Left renal pelvis (tissue), 4 donors: ENCODE measurements around the gene PAOX. TPM values are rescaled to one million over a fixed set of nuclear protein-coding genes. Genes with fewer than 3 reads are reported as not detected.
"Not testable (repeated sequence)": the region's sequence is repeated elsewhere in the genome, so short reads cannot be mapped to it uniquely, and the experiment has no call there.

Experiments used
- DNase-seq, 4 donors: peaks; one replicate each; pipeline ENCODE4 v3.0.0-alpha.2; 2013; ENCODE audit warnings: low read depth in 4 of 4, low spot score in 3 of 4
- polyA plus RNA-seq, 4 donors: library from polyadenylated mRNA; unstranded; fragments of 120-200 nt; gene quantifications; one replicate each; pipeline ENCODE4 v1.2.1, GENCODE V29; 2013; ENCODE audit not compliant: insufficient read length in 4 of 4

Gene PAOX
- polyA plus RNA-seq, 4 donors: 4.3 to 7.7 (median 4.4) TPM

DNA sequence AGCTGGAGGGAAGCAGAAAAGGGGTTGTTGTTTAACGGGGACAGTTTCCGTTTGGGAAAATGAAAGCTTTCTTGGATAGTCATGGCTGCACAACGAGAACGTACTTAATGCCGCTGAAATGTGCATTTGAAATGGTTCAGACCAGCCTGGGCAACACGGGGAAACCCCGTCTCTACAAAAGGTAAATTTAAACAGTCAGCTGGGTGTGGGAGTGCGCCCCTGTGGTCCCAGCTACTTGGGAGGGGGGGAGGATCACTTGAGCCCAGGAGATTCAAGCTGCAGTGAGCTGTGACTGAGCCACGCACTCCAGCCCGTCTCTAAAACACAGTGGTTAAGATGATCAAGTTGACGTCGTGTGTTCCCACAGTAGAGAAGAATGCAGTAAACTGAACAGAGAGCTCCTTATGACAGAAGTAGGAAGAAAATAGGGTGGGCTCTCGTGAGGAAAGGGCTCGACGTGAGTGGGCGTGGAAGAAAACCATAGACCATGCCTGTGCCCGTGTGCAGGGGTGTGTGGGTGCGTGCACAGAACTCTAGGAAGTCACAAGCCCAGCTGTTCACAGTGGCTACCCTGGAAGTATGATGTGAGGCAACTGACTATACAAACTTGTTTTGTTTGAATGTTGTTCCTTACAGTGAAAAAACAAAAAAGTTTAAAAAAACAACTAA, 17.2 kb upstream of the PAOX start:
- DNase-seq: no peak

DNA sequence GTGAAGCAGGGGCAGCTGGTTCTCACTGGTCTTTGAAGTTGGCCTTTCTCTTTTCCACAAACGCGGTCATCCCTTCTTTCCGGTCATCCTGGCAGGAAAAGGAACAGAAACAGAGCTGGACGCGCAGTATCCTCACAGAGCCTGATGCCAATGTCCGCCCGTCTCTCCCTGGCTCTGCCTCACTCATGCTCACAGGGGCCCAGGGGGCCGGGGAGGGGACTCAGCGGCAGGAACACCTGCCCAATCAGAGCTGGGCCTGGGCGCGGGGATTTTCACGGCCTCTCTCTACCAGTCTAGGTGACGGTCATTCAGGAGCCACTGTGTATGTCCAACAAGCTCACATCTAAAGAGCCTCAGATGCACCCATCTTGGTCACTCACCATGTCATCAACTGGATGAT, 16.2 kb upstream of the PAOX start:
- no peak for DNase-seq

DNA sequence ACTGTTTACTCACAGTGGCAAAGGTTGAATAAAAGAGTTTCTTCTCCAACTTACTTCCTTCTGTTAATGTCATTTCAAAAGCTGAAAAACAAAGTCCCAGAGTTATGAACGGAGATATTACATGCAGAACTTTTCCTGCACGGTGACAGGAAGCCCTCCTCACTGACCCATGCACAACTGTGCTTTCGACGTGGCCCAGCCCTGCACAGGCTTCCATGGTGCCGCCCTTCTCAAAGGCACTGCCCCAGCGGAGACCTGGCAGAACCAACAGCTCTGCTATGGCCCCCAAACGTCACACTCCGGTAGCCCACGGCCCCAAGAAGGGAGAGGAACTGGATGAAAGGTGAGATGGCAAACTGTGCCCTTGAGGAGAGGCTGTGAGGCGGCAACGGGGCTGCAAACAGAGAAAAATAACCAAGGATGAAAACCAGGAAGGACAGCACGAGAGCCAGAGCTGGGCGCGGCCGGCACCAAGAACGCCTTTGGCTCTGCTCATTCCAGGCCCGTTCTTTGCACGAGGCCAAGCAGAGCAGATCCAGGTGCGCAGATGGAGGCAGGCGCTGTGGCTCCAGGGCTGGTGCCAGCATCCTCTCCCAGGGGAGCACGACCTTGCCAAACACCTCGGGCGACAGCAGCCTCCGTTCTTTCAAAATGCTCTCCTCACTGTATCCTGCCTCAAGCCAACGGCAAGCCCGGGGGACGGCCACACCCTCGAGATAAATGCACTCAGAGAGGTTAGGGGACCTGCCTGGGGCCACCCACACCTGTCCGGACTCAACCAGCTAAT, 14.2 kb upstream of the PAOX start:
- no peak for DNase-seq

- no peak for DNase-seq
Observed at GRCh38 chr10:133365461-133366129, 13.5 kb upstream of the PAOX start.

DNA sequence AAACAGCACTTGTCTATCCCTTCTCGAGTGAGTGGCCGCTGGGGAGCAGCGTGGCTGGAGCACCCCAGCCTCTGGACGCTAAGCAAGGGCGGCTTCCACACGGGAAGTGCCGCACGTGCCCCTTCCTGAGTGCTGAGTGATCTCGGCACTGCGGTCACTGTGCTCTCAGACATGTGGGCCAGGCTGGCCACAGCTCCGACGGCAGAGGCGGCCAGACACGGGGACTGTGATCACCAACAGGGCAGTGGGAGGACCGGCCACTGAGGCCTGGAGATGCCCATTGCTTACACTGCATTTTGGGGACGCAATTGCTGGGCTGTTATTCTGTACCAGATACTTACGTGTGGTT, 13.0 kb upstream of the PAOX start:
- DNase-seq: no peak

GRCh38 chr10:133366751-133367150, 12.3 kb upstream of the PAOX start:
- no peak for DNase-seq

GRCh38 chr10:133367461-133367860, 11.6 kb upstream of the PAOX start:
- DNase-seq: not testable (repeated sequence)

DNA sequence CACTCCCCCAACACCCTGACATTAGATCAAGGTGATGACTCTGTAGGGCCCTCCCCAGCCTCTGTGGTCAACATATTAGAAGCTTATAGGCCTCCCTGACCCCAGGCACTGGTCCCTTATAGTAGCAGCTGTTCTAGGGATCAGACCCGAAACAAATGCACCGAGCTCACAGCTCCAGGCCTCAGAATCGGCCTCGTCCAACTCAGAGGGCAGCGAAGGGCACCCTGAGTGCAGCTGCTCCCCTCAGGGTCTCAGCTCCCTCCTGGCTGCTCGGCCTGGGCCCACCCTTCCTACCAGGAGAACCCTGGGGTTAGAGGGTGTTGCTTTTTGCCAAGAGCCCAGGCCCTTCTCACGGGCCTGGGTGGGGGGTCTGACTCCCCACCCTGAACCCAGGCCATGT, 10.9 kb upstream of the PAOX start:
- no peak for DNase-seq

DNA sequence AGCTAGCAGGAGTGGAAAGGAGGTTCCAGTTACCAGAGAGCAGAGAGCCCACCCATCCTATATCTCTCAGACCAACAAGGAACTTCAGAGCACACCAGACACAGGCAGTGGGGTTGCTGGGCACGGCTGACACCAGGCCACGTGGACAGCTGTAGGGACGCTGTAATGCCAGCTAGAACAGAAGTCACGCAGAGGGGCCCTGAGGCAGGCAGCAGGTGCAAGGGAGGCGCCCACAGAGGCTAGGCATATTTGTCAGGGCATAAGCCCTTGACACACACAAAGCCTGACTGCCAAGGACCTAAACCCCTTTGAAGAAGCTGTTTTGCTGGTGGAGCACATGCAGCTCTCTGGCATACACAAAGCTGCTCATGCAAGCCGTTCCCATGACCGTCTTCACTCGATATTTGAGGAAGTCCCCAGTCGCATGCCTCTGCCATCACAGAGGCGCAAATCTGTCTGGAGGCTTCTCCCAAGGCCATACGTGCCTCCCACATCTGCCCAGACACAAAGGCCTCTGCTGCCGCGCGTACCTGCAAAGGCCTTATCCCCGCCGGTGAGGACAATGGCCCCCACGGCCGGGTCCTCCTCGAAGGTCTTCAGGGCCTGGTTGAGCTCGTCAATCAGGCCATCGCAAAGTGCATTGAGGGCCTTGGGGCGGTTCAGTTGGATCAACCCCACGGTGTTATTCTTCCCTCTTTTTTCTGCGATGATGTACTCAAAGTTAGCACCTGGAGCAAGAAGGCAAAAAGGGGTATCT, 8.9 kb upstream of the PAOX start:
- no peak for DNase-seq

DNA sequence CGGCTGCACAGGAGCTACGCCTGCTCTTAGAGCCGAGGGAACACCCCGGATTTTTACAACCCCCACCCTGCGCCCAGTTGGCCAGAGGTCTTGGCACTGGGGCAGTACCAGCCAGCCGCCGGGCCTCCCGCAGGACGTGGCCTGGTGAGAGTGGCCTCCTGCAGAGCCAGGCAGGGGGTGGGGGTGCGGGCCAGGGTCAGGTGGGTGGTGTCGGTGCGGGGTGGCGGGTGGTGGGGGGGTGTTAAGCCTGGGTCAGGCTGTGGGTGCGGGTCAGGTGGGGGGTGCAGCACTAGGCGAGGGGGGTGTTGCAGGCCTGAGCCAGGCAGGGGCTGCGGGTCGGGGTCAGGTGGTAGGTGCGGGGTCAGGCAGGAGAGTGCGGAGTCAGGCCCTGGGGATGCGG, 6.6 kb upstream of the PAOX start:
- no peak for DNase-seq

GRCh38 chr10:133373174-133374090, 5.6 kb upstream of the PAOX start, which contains the start of gene ECHS1:
Gene ECHS1 (minus strand): TSS chr10:133373354. CDS start chr10:133373333, 21 bp downstream.
- DNase-seq: peak in 3 of 4 donors; percentile 89 to 90 (median 90)

- DNase-seq: no peak
Observed at GRCh38 chr10:133375357-133376115, 3.5 kb upstream of the PAOX start.

GRCh38 chr10:133376183-133376582, 2.9 kb upstream of the PAOX start:
- not testable (repeated sequence) for DNase-seq

- DNase-seq: no peak
Observed at GRCh38 chr10:133377025-133377817, 1.8 kb upstream of the PAOX start.

GRCh38 chr10:133377818-133378250, 1.2 kb upstream of the PAOX start:
- no peak for DNase-seq

- DNase-seq: no peak
Observed at GRCh38 chr10:133378251-133379096, 588 bp upstream of the PAOX start.
